Gastroesophageal sphincter (tissue), 3 donors: ENCODE measurements around the gene ANKRD1.

ENCODE experiments used
- POLR2A ChIP-seq, 2 donors: fragments of 450-650 bp; IDR thresholded peaks; one replicate each; pipeline ENCODE4 v1.6.1; 2017; ENCODE audit warnings: antibody characterized with exemption in 2 of 2, mild to moderate bottlenecking in 2 of 2, moderate library complexity in 1 of 2
- TF ChIP-seq, protein P1 (sequence below), 4 experiments: fragments of 200-600 bp in 2 of 4; fragments of 450-650 bp in 2 of 4; sonication (generic) in 1 of 4; IDR thresholded peaks; one replicate each; pipeline ENCODE4 v1.5.1; 2017 to 2019; ENCODE audit warnings: antibody characterized with exemption in 4 of 4, mild to moderate bottlenecking in 2 of 4, moderate library complexity in 2 of 4

DNA sequence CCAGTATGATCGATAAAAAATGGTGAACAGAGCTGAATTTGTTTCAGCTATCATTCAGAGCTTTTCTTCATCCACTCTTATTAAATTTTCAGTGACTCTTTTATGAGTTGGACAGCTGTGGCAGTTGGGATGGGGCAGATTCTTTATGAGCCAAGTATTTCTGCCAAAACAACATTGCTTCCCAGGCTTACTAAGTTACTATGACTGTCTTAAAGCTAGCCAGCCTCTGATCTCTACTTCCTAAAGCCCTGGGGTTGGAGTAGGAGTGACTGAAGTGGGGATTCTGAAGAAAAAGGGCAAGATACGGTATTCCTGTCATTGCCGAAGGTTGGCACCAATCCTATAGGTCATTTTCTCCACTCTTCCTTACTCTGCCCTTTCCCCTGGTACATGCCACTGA is 36.5 kb downstream of the ANKRD1 start:
- TF ChIP-seq, protein P1, sequence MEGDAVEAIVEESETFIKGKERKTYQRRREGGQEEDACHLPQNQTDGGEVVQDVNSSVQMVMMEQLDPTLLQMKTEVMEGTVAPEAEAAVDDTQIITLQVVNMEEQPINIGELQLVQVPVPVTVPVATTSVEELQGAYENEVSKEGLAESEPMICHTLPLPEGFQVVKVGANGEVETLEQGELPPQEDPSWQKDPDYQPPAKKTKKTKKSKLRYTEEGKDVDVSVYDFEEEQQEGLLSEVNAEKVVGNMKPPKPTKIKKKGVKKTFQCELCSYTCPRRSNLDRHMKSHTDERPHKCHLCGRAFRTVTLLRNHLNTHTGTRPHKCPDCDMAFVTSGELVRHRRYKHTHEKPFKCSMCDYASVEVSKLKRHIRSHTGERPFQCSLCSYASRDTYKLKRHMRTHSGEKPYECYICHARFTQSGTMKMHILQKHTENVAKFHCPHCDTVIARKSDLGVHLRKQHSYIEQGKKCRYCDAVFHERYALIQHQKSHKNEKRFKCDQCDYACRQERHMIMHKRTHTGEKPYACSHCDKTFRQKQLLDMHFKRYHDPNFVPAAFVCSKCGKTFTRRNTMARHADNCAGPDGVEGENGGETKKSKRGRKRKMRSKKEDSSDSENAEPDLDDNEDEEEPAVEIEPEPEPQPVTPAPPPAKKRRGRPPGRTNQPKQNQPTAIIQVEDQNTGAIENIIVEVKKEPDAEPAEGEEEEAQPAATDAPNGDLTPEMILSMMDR (IDR thresholded peaks at IDR 0.05): no peak
- TF ChIP-seq POLR2A (IDR thresholded peaks at IDR 0.05): no peak
